H9 (cell line): Measurements from ENCODE around the gene C8G. TPM values are rescaled to one million over a fixed set of nuclear protein-coding genes. Genes with fewer than 3 reads are reported as not detected.

Experiments used
- DNase-seq: peaks from one replicate; pipeline ENCODE4 v3.0.0-alpha.2; 2017
- H2AFZ ChIP-seq: one replicate; pipeline ENCODE4 v1.6.1; 2013; ENCODE audit warnings: mild to moderate bottlenecking, low read length, control low read depth, moderate library complexity
- H2AK5ac ChIP-seq: 2 replicates; pipeline ENCODE4 v1.6.1; 2013; ENCODE audit warnings: low read length, control low read depth, mixed read lengths; ENCODE audit not compliant: insufficient read length
- H2BK120ac ChIP-seq: one replicate; pipeline ENCODE4 v1.6.1; 2013; ENCODE audit warnings: low read depth, mild to moderate bottlenecking, low read length, control low read depth, inconsistent platforms; ENCODE audit not compliant: poor library complexity, severe bottlenecking
- H2BK12ac ChIP-seq: 2 replicates; pipeline ENCODE4 v1.6.1; 2013; ENCODE audit warnings: low read length, control low read depth, mixed read lengths, low read depth; ENCODE audit not compliant: insufficient read length
- H2BK15ac ChIP-seq: 2 replicates; pipeline ENCODE4 v1.6.1; 2013; ENCODE audit warnings: low read depth, low read length, control low read depth
- H2BK20ac ChIP-seq: one replicate; pipeline ENCODE4 v1.6.1; 2013; ENCODE audit warnings: low read depth, mild to moderate bottlenecking, low read length, control low read depth, inconsistent platforms; ENCODE audit not compliant: poor library complexity, severe bottlenecking
- H2BK5ac ChIP-seq: 2 replicates; pipeline ENCODE4 v1.6.1; 2013; ENCODE audit warnings: low read length, control low read depth, mixed read lengths; ENCODE audit not compliant: insufficient read length
- H3K14ac ChIP-seq: 2 replicates; pipeline ENCODE4 v1.6.1; 2013; ENCODE audit warnings: low read length, control low read depth; ENCODE audit not compliant: insufficient read depth
- H3K18ac ChIP-seq: 2 replicates; pipeline ENCODE4 v1.6.1; 2013; ENCODE audit warnings: low read depth, mild to moderate bottlenecking, mixed read lengths, low read length, control low read depth; ENCODE audit not compliant: insufficient read length
- H3K23ac ChIP-seq: 2 replicates; pipeline ENCODE4 v1.6.1; 2013; ENCODE audit warnings: low read length, control low read depth, mixed read lengths, low read depth; ENCODE audit not compliant: insufficient read length
- H3K23me2 ChIP-seq: 2 replicates; pipeline ENCODE4 v1.6.1; 2013; ENCODE audit warnings: low read depth, mild to moderate bottlenecking, mixed read lengths, low read length, control low read depth; ENCODE audit not compliant: insufficient read length, poor library complexity, severe bottlenecking
- H3K27ac ChIP-seq: 2 replicates; pipeline ENCODE4 v1.5.1; 2013; ENCODE audit warnings: low read length, control low read depth, mixed read lengths, low read depth; ENCODE audit not compliant: insufficient read length
- H3K27me3 ChIP-seq: 2 replicates; pipeline ENCODE4 v1.6.1; 2013; ENCODE audit warnings: low read length, control low read depth, inconsistent platforms; ENCODE audit not compliant: insufficient read depth
- H3K4ac ChIP-seq: 2 replicates; pipeline ENCODE4 v1.6.1; 2013; ENCODE audit warnings: low read depth, mild to moderate bottlenecking, control low read depth, inconsistent platforms, low read length, moderate library complexity
- H3K4me1 ChIP-seq: 2 replicates; pipeline ENCODE4 v1.6.1; 2013; ENCODE audit warnings: low read length, control low read depth, inconsistent platforms; ENCODE audit not compliant: insufficient read depth
- H3K4me2 ChIP-seq: 2 replicates; pipeline ENCODE4 v1.6.1; 2013; ENCODE audit warnings: low read length, control low read depth, mixed read lengths; ENCODE audit not compliant: insufficient read length, insufficient read depth
- H3K56ac ChIP-seq: 2 replicates; pipeline ENCODE4 v1.6.1; 2013; ENCODE audit warnings: low read depth, mild to moderate bottlenecking, mixed read lengths, low read length, control low read depth; ENCODE audit not compliant: insufficient read length
- H3K79me1 ChIP-seq: 2 replicates; pipeline ENCODE4 v1.6.1; 2013; ENCODE audit warnings: low read depth, mild to moderate bottlenecking, moderate library complexity, low read length, control low read depth, inconsistent platforms; ENCODE audit not compliant: insufficient read depth, poor library complexity, severe bottlenecking
- H3K79me2 ChIP-seq: 2 replicates; pipeline ENCODE4 v1.6.1; 2013; ENCODE audit warnings: low read length, control low read depth, inconsistent platforms; ENCODE audit not compliant: insufficient read depth
- H3K9ac ChIP-seq: 2 replicates; pipeline ENCODE4 v1.6.1; 2013; ENCODE audit warnings: low read length, control low read depth, mixed read lengths; ENCODE audit not compliant: insufficient read length; ENCODE audit errors: extremely low read depth
- H3K9me3 ChIP-seq: one replicate; pipeline ENCODE4 v1.6.1; 2013; ENCODE audit warnings: low read depth, low read length, inconsistent platforms; ENCODE audit not compliant: control insufficient read depth
- H3T11ph ChIP-seq: one replicate; pipeline ENCODE4 v1.6.1; 2013; ENCODE audit warnings: mild to moderate bottlenecking, low read length, control low read depth, inconsistent platforms
- H4K20me1 ChIP-seq: one replicate; pipeline ENCODE4 v1.6.1; 2013; ENCODE audit not compliant: control insufficient read depth, insufficient read length, insufficient read depth
- H4K5ac ChIP-seq: 2 replicates; pipeline ENCODE4 v1.6.1; 2013; ENCODE audit warnings: low read depth, mild to moderate bottlenecking, mixed read lengths, low read length, control low read depth; ENCODE audit not compliant: insufficient read length
- H4K8ac ChIP-seq: replicated peaks from 2 replicates; pipeline ENCODE4 v1.6.1; 2013; ENCODE audit warnings: low read length, control low read depth, mixed read lengths, low read depth; ENCODE audit not compliant: insufficient read length
- H4K91ac ChIP-seq: 2 replicates; pipeline ENCODE4 v1.6.1; 2013; ENCODE audit warnings: low read depth, mild to moderate bottlenecking, moderate library complexity, mixed read lengths, low read length, control low read depth; ENCODE audit not compliant: insufficient read length
- H3K27ac Mint-ChIP-seq, 3 experiments: 2 replicates in 2 of 3; 3 replicates in 1 of 3; pipeline ENCODE4 v1.8.0; 2020 to 2021; ENCODE audit warnings: mixed read lengths in 3 of 3, mild to moderate bottlenecking in 1 of 3, moderate library complexity in 1 of 3
- H3K27me3 Mint-ChIP-seq: 2 replicates; pipeline ENCODE4 v1.8.0; 2021; ENCODE audit warnings: low read depth, mild to moderate bottlenecking, moderate library complexity, mixed read lengths
- H3K36me3 Mint-ChIP-seq, 3 experiments: 2 replicates in 2 of 3; 3 replicates in 1 of 3; pipeline ENCODE4 v1.8.0; 2020 to 2021; ENCODE audit warnings: low read depth in 3 of 3, mixed read lengths in 3 of 3; ENCODE audit not compliant: insufficient read depth in 1 of 3
- H3K4me1 Mint-ChIP-seq, 2 experiments: 2 replicates each; pipeline ENCODE4 v1.8.0; 2020; ENCODE audit warnings: mixed read lengths in 2 of 2
- H3K4me3 Mint-ChIP-seq, 2 experiments: 2 replicates in 1 of 2; 3 replicates in 1 of 2; pipeline ENCODE4 v1.8.0; 2020 to 2021; ENCODE audit warnings: mild to moderate bottlenecking in 2 of 2, mixed read lengths in 2 of 2, moderate library complexity in 1 of 2
- H3K9me3 Mint-ChIP-seq, 2 experiments: 2 replicates in 1 of 2; 3 replicates in 1 of 2; pipeline ENCODE4 v1.8.0; 2020; ENCODE audit warnings: mild to moderate bottlenecking in 2 of 2, mixed read lengths in 2 of 2, moderate library complexity in 1 of 2
- WGBS: extraction: QIAGEN DNeasy Blood & Tissue Kit; methylation state at CpG from one replicate; pipeline ENCODE4 v1.1.7; 2013; ENCODE audit warnings: missing lambda C conversion rate, low lambda C conversion rate, mixed read lengths; ENCODE audit not compliant: insufficient read length; ENCODE audit errors: extremely low coverage; 5-methylcytosine and 5-hydroxymethylcytosine counted together
- total RNA-seq: library from RNA; stranded (reverse); gene quantifications from 2 replicates; pipeline ENCODE4 v1.2.1, GENCODE V29; 2021
- TF ChIP-seq, protein P1 (sequence below): fragments of 200-600 bp; sonication (generic); conservative IDR thresholded peaks from 3 replicates; pipeline ENCODE4 v1.8.0; 2021; ENCODE audit warnings: antibody characterized with exemption, mild to moderate bottlenecking

C8G gene
- total RNA-seq, 1 experiment from 2014 or later, result 0.96 TPM

DNA sequence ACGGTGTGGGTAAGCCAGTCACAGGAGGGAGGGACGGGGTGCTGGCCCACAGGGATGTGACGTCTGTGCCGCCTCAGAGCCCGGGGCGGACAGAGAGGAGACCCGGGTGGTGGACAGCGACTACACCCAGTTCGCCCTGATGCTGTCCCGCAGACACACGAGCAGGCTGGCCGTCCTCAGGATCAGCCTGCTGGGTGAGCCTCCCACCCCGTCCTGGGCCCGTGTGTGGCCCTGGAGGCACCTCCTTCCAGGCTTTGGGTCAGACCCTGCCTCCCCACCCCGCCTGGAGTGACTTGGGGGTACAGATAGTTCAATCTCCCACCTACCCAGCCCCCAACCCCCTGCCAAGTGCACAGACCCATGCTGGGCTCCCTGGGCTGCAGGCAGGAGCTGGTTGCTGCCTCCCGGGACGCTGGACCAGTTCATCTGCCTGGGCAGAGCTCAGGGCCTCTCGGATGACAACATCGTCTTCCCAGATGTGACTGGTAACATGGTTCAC, 8.8 kb downstream of the C8G start:
- Mint-ChIP-seq H3K27me3 (peaks cover 8% of the 10 kb centered on the region), H3K4me3 (no peak overlapping the region), H3K36me3 (no peaks in the 10 kb centered on the region; a peak in 1 of 7 replicates), H3K27ac (no peak overlapping the region), H3K4me1 (no peaks in the 10 kb centered on the region), H3K9me3 (peaks cover 6% of the 10 kb centered on the region in 2 experiments; a peak in 4 of 5 replicates)
- Histone ChIP-seq H2BK15ac (no peak overlapping the region), H2BK12ac (no peak overlapping the region), H3K9ac (no peak overlapping the region), H3K9me3 (no peaks in the 10 kb centered on the region), H2BK20ac (no peak overlapping the region), H3K27me3 (no peaks in the 10 kb centered on the region), H3K23ac (no peak overlapping the region), H3K4ac (no peak overlapping the region), H2BK5ac (no peak overlapping the region), H3K4me2 (no peak overlapping the region), H3K4me1 (no peaks in the 10 kb centered on the region), H3K14ac (no peak overlapping the region), H2BK120ac (no peak overlapping the region), H4K91ac (no peak overlapping the region), H3K56ac (no peak overlapping the region), H4K8ac (no peak overlapping the region), H4K5ac (no peak overlapping the region), H3K79me1 (no peaks in the 10 kb centered on the region), H3K18ac (no peak overlapping the region), H2AFZ (no peak overlapping the region), H3K23me2 (peaks cover 5% of the 10 kb centered on the region), H3T11ph (no peak overlapping the region), H3K27ac (no peak overlapping the region), H4K20me1 (peaks cover 2% of the 10 kb centered on the region), H3K79me2 (no peaks in the 10 kb centered on the region), H2AK5ac (no peak overlapping the region)
- TF ChIP-seq, protein P1, sequence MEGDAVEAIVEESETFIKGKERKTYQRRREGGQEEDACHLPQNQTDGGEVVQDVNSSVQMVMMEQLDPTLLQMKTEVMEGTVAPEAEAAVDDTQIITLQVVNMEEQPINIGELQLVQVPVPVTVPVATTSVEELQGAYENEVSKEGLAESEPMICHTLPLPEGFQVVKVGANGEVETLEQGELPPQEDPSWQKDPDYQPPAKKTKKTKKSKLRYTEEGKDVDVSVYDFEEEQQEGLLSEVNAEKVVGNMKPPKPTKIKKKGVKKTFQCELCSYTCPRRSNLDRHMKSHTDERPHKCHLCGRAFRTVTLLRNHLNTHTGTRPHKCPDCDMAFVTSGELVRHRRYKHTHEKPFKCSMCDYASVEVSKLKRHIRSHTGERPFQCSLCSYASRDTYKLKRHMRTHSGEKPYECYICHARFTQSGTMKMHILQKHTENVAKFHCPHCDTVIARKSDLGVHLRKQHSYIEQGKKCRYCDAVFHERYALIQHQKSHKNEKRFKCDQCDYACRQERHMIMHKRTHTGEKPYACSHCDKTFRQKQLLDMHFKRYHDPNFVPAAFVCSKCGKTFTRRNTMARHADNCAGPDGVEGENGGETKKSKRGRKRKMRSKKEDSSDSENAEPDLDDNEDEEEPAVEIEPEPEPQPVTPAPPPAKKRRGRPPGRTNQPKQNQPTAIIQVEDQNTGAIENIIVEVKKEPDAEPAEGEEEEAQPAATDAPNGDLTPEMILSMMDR, result no peak
- no CpG with 5 or more reads among the region's 19 CpGs for WGBS
- DNase-seq, result no peak
